OCI-LY3 (cell line): ENCODE data around the gene SERTAD3.

ENCODE experiments used
- EZH2phosphoT487 ChIP-seq: fragments of 200-600 bp; shearing (Covaris generic); IDR thresholded peaks from 2 replicates; pipeline ENCODE4 v1.6.1; 2018; ENCODE audit warnings: antibody characterized with exemption, mixed run types, low read depth
- TF ChIP-seq, protein P1 (sequence below): fragments of 200-600, 300-600 bp; sonication (generic); IDR thresholded peaks from 2 replicates; pipeline ENCODE4 v1.5.1; 2014; ENCODE audit warnings: antibody characterized with exemption, low read length, low read depth

DNA sequence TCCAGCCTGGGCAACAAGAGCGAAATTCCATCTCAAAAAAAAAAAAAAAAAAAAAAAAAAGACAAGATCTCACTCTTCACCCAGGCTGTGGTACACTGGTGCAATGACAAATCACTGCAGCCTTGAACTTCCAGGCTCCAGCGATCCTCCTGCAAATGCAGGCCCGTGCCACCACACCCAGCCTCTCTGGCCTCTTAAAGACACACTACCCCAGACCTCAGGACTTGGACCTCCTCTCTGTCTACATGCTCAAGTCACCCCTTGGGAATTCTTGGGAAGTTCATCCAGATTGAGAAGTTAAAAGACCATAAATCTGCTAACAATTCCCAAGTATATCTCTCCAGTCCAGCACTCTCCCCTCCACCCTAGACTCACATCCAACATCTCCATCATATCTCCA is 43.6 kb downstream of the SERTAD3 start:
- TF ChIP-seq, protein P1, sequence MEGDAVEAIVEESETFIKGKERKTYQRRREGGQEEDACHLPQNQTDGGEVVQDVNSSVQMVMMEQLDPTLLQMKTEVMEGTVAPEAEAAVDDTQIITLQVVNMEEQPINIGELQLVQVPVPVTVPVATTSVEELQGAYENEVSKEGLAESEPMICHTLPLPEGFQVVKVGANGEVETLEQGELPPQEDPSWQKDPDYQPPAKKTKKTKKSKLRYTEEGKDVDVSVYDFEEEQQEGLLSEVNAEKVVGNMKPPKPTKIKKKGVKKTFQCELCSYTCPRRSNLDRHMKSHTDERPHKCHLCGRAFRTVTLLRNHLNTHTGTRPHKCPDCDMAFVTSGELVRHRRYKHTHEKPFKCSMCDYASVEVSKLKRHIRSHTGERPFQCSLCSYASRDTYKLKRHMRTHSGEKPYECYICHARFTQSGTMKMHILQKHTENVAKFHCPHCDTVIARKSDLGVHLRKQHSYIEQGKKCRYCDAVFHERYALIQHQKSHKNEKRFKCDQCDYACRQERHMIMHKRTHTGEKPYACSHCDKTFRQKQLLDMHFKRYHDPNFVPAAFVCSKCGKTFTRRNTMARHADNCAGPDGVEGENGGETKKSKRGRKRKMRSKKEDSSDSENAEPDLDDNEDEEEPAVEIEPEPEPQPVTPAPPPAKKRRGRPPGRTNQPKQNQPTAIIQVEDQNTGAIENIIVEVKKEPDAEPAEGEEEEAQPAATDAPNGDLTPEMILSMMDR: no peak
- no peak for TF ChIP-seq EZH2phosphoT487
